Activated T-cell treated with anti-CD3 and anti-CD28 coated beads for 4 hours (primary cell): ENCODE data around the gene VPS13A.

Source experiments
- DNase-seq: peaks from one replicate; pipeline ENCODE4 v3.0.0-alpha.2; 2020

VPS13A gene

GRCh38 chr9:77462066-77462465 lies 284.7 kb downstream of the VPS13A start:
- DNase-seq, result no peak

GRCh38 chr9:77463151-77463550 lies 285.8 kb downstream of the VPS13A start:
- no peak for DNase-seq

GRCh38 chr9:77464661-77465060 lies 287.3 kb downstream of the VPS13A start:
- DNase-seq, result no peak

- no peak for DNase-seq
Observed at GRCh38 chr9:77469515-77470231, 292.3 kb downstream of the VPS13A start.
